Mesenteric fat pad (tissue), 1 donor: Measurements from ENCODE around the gene HABP2. TPM values are rescaled to one million over a fixed set of nuclear protein-coding genes. Genes with fewer than 3 reads are reported as not detected.

Experiments
- DNase-seq: peaks from one replicate; pipeline ENCODE4 v3.0.0-alpha.2; 2020; ENCODE audit warnings: low spot score
- total RNA-seq: library from RNA; stranded (reverse); fragmentation: NEBNext Ultra II Directional; extraction: Animal tissue kit (Norgen Biotek cat#: 25700); gene quantifications from one replicate; pipeline ENCODE4 v1.2.1, GENCODE V29; 2021
- donor health status: DM: yes; HTN: yes; CAD: no.

The HABP2 gene
- total RNA-seq, 1 donor from 2014 or later, result not detected

DNA sequence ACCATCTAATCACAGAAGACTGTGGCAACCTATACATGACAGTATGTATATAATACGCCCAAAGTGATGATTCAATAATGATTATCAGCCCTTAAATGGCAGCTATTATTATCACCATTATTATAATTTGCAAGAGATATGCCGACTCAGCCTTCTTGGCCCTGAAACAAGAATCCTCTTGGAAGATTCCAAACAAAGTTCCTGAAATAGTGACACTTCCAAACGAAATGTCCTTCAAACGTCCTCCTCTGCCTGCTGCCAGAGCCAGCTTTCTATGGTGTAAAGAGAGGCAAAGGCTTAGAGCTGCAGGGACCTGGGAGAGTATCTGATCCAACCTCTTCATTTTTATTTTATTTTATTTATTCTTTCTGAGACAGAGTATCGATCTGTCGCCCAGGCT is 75.0 kb downstream of the HABP2 start:
- DNase-seq, result no peak

DNA sequence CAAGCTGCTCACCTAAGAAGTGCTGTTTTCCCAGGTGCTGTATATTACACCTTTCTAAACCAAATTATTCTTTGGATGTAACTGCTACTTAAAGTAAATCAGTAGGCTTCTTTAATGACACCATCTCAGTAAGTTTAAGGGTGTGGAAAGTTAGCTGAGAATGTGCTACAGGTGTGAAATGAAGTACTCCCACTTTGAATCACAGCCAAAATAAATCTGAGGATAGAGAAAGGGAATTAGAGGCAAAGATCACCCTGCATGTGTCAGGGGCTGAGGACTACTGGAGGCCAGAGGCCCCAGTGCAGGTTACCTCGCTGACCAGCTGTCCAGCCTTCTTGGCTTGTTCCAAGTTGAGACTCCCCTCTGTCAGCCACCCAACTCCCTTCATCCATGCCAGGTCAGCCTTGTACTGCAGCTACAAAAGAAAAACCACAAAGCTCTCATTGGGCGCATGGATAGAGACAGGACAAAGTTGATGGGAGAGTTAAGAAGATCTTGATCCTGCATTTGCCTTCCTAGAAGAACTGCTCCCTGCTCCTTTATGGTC is 75.8 kb downstream of the HABP2 start:
- no peak for DNase-seq

DNA sequence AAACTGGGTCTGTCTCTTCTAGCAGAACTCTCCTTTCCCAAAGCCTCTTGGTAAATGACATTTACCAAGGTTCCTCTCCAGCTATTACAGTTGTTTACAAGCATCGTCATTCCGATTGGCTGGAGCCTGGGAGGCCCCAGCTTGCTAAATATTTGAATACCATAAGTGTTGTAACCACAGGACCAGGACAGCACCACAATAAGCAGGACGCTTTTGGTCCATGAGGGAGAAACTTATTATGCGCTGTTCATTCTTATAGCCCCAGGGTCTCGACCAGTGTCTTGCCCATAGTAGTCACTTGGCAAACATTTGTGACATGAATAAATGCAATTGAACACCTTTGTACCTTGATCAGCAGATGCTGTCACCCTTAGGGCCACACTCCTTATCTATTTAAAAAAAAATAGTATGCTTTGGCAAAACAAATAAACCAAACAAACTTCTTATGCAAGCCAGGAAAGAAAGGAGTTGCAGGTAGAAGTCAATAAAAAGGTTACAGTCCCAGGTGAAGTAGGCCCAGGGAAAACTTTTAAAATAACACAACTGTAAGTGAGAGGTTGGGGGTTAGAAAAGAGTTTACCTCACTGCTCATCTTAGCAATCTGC is 78.2 kb downstream of the HABP2 start:
- DNase-seq, result no peak

DNA sequence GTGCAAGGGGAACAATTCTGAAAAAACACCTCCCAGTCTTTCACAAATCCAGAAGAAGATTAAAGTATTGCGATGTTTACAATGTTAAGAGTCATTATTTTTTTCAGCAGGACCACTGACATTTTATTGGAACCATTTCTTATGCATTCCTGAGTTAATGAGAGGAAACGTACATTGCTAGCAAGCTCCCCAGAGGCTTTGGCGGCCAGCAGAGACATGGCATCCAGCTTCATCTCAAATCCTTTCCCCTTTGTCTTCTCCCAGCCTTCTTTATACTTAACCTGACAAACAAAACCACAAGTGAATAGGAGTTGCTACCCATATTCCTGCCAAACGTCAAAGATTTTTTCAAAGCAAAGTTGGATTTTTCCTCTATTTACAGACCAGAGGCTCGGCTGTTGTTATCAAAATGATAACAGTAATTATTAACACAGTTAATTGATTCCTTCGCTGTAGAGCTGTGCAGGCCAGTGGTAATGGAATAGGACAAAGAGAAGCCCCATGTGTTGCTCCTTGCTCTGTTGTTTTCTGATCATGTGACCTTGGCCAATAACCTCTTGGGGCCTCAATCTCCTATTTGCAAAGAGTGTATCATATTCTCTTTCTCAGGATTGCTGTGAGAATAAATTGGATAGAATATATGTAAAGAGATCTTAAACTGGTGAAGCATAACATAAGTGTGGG is 79.0 kb downstream of the HABP2 start:
- DNase-seq, result no peak

Other genes starting within 250 kb of the HABP2 start
- gene NRAP, start 111.0 kb downstream of the HABP2 start, total RNA-seq, result 0.06 TPM
- gene CASP7, start 126.9 kb downstream of the HABP2 start, total RNA-seq, result 37.0 TPM
- gene PLEKHS1, start 198.6 kb downstream of the HABP2 start, total RNA-seq, result 0.13 TPM